IPS-18c (cell line): Measurements from ENCODE around the gene GRAPL.
"Not testable (repeated sequence)": the region's sequence is repeated elsewhere in the genome, so short reads cannot be mapped to it uniquely, and the experiment has no call there.

Experiments used
- H3K4me3 ChIP-seq: 2 replicates; pipeline ENCODE4 v1.7.0; 2013; ENCODE audit warnings: low read depth, mild to moderate bottlenecking, low read length, moderate library complexity; ENCODE audit not compliant: insufficient read depth
- H3K9me3 ChIP-seq: one replicate; pipeline ENCODE4 v1.6.1; 2013; ENCODE audit warnings: mild to moderate bottlenecking, low read length, moderate library complexity; ENCODE audit not compliant: control insufficient read depth, insufficient read depth

GRAPL gene

GRCh38 chr17:19127148-19127980 lies at the start of gene GRAPL:
GRAPL (plus strand) TSS chr17:19127589; CDS start chr17:19127620, 31 bp downstream.
- H3K9me3 ChIP-seq, H3K4me3 ChIP-seq: not testable (repeated sequence)

GRCh38 chr17:19088804-19089685 lies 38.3 kb upstream of the GRAPL start:
- H3K4me3 ChIP-seq, H3K9me3 ChIP-seq: not testable (repeated sequence)

GRCh38 chr17:19090058-19090772 lies 37.2 kb upstream of the GRAPL start:
- H3K4me3 ChIP-seq, H3K9me3 ChIP-seq: not testable (repeated sequence)

GRCh38 chr17:19092737-19093683 lies 34.4 kb upstream of the GRAPL start:
- not testable (repeated sequence) for H3K4me3 ChIP-seq, H3K9me3 ChIP-seq

GRCh38 chr17:19093684-19094438 lies 33.5 kb upstream of the GRAPL start:
- not testable (repeated sequence) for H3K9me3 ChIP-seq, H3K4me3 ChIP-seq

- H3K4me3 ChIP-seq, H3K9me3 ChIP-seq: not testable (repeated sequence)
These were observed 18.9 kb upstream of the GRAPL start for GRCh38 chr17:19108517-19108916.

- H3K9me3 ChIP-seq, H3K4me3 ChIP-seq: not testable (repeated sequence)
These were observed 16.9 kb upstream of the GRAPL start for GRCh38 chr17:19110189-19111097.

GRCh38 chr17:19111111-19111711 lies 16.2 kb upstream of the GRAPL start:
- H3K9me3 ChIP-seq, H3K4me3 ChIP-seq: not testable (repeated sequence)

- not testable (repeated sequence) for H3K9me3 ChIP-seq, H3K4me3 ChIP-seq
These were observed 15.5 kb upstream of the GRAPL start for GRCh38 chr17:19111801-19112458.

GRCh38 chr17:19112459-19112826 lies 14.9 kb upstream of the GRAPL start:
- H3K4me3 ChIP-seq, H3K9me3 ChIP-seq: not testable (repeated sequence)

- H3K4me3 ChIP-seq, H3K9me3 ChIP-seq: not testable (repeated sequence)
These were observed 8.7 kb upstream of the GRAPL start for GRCh38 chr17:19118695-19119094.

- H3K4me3 ChIP-seq, H3K9me3 ChIP-seq: not testable (repeated sequence)
These were observed 2.1 kb upstream of the GRAPL start for GRCh38 chr17:19125289-19125688.

GRCh38 chr17:19129500-19129899 lies 2.1 kb downstream of the GRAPL start:
- not testable (repeated sequence) for H3K4me3 ChIP-seq, H3K9me3 ChIP-seq

- not testable (repeated sequence) for H3K9me3 ChIP-seq, H3K4me3 ChIP-seq
These were observed 3.7 kb downstream of the GRAPL start for GRCh38 chr17:19131108-19131507.
